Mucosa of stomach (tissue), 1 donor: ENCODE data around the gene SOX6.

Experiments used
- H3K27me3 ChIP-seq: one replicate; pipeline ENCODE4 v1.7.0; 2013; ENCODE audit warnings: mild to moderate bottlenecking, low read length; ENCODE audit not compliant: control insufficient read depth, insufficient read depth
- H3K36me3 ChIP-seq: one replicate; pipeline ENCODE4 v1.7.0; 2013; ENCODE audit warnings: low read length; ENCODE audit not compliant: control insufficient read depth, insufficient read depth
- H3K4me1 ChIP-seq: one replicate; pipeline ENCODE4 v1.7.0; 2013; ENCODE audit warnings: mild to moderate bottlenecking, low read length; ENCODE audit not compliant: control insufficient read depth, insufficient read depth
- H3K4me3 ChIP-seq: one replicate; pipeline ENCODE4 v1.7.0; 2013; ENCODE audit warnings: low read length
- H3K9ac ChIP-seq: one replicate; pipeline ENCODE4 v1.7.0; 2013; ENCODE audit warnings: mild to moderate bottlenecking, low read length, moderate library complexity
- H3K9me3 ChIP-seq: one replicate; pipeline ENCODE4 v1.7.0; 2013; ENCODE audit warnings: mild to moderate bottlenecking, low read length, moderate library complexity; ENCODE audit not compliant: control insufficient read depth
- donor health status: Pancreatic carcinoma.

Gene SOX6

DNA sequence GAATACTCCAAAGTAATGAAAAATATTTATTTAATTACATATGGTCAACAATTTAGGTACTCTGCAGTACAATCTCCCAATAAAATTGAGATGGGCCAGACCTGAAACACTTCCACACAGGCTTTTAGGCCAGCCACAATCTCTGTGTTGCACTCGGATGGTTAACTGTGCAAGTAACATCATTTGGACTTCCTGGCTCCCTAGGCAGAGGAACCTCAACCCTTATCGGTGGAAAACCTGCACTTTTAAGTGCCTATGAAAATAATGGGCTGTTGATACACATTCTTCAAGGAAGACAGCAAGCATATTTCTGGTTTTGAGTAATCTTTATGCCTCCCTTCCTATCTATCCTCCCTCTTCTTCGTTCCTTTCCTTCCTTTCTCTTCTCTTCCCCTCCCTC is 343.1 kb downstream of the SOX6 start:
- Histone ChIP-seq H3K4me3 (no peak overlapping the region), H3K36me3 (no peaks in the 10 kb centered on the region), H3K9ac (no peak overlapping the region), H3K27me3 (no peaks in the 10 kb centered on the region), H3K4me1 (no peaks in the 10 kb centered on the region), H3K9me3 (no peaks in the 10 kb centered on the region)

DNA sequence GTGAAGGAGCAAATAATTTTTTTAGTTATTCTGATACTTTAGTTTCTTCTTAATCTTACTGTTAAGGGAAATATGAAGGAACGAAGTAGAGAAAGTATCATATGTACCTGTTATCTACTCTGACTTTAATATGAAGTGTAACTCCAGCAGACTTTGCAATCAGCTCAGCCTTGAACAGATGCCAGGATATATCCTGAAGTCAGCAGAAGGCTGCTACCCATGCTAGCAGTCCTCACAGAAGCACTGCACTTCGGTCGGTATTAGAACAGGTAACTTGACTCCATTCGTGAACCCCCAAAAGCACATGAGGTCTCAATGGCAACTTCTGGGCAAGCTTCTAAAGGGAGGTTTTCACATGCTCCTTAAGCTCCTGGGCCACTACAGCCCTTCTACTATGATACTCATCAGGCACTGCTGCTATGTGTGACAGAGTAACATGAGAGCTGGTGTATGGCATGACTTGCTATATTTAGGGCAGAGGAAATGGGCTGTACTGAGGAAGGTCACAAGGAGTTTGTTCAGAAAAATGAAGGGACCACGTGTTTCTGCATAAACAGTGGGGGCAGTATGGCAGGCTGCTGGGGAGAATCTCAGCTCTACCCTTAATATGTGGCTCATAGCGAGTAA is 344.1 kb downstream of the SOX6 start:
- Histone ChIP-seq H3K9ac (no peak overlapping the region), H3K9me3 (no peaks in the 10 kb centered on the region), H3K36me3 (no peaks in the 10 kb centered on the region), H3K4me1 (no peaks in the 10 kb centered on the region), H3K4me3 (no peak overlapping the region), H3K27me3 (no peaks in the 10 kb centered on the region)

DNA sequence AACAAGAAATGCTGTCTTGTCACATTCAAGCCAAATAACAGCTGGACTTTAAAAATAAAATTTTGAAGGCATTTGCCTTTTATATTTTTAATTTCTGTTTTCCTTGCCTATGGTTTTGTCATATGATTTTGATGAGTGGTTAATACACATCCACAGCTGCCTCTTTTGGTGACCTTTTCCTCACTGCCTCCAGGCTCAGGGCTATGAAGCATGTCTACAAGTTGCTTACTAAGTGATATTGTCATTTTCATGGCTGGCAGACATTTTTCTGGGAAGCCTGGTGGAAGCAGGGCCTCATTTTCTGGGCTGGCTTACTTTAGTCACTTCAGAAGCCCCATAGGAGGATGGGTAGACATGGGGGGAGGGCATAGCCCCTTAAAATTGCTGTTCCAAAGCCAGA is 344.9 kb downstream of the SOX6 start:
- Histone ChIP-seq H3K36me3 (no peaks in the 10 kb centered on the region), H3K9ac (no peak overlapping the region), H3K4me3 (no peak overlapping the region), H3K27me3 (no peaks in the 10 kb centered on the region), H3K4me1 (no peaks in the 10 kb centered on the region), H3K9me3 (no peaks in the 10 kb centered on the region)

DNA sequence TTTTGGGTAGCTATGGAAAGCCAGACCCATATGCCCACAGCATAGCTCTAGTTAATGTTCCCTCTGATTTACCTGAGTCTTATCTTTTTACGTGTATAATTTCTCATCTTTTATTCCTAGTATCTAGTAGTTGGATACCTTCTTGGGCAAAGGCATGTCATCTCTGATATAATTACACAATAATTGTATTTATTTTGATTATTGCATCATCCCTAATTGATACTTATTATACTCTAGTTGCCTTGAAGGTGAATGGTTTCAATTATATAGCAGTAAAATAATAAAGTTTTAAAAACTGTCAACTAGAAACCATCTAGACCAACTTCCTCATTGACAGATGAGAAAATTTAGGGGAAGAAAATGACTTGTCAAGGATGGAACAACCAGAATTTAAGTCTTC is 347.3 kb downstream of the SOX6 start:
- Histone ChIP-seq H3K36me3 (no peaks in the 10 kb centered on the region), H3K4me1 (no peaks in the 10 kb centered on the region), H3K9ac (no peak overlapping the region), H3K4me3 (no peak overlapping the region), H3K27me3 (no peaks in the 10 kb centered on the region), H3K9me3 (no peaks in the 10 kb centered on the region)

DNA sequence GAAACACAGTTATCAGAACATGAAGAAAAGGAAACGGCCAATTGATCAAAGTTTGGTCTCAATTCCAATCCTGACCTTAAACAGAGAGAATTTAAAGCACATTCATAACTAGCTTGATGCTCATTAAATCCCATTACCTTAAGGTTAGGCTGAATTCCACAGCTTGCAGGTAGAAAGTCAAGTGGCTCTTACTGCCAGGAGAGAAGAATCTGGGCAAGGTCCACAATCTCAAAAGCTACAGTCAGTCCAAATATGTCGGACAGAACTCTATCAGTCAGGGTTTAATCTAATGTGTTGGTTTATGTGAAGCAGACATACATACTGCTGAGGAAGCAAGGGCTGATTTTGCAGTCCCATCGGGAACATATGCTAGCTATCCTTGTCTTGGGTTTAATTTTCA is 348.8 kb downstream of the SOX6 start:
- no peaks in the 10 kb centered on the region for H3K9me3 ChIP-seq
- H3K27me3 ChIP-seq, result no peaks in the 10 kb centered on the region
- H3K36me3 ChIP-seq, result no peaks in the 10 kb centered on the region
- H3K9ac ChIP-seq, result no peak overlapping the region
- H3K4me3 ChIP-seq, result no peak overlapping the region
- H3K4me1 ChIP-seq, result no peaks in the 10 kb centered on the region

DNA sequence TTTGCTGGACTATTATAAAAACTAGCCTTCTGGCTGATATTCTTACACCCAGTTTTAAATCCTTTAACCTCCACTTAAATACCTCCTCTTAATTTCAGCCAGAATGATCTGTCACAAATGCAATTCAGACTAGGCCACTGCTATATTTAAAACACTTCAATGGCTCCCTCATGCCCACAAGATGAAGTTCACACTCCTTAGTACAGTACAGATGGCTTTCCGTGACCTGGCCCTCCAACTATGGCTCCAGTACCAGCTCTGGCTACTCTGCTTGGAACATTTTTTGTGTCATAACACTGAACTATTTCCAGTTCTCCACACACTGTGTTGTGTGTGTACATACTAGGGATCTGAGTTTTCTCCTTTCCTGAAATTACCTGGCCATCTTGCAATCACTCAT is 353.4 kb downstream of the SOX6 start:
- Histone ChIP-seq H3K4me1 (peaks cover 7% of the 10 kb centered on the region), H3K9ac (no peak overlapping the region), H3K9me3 (no peaks in the 10 kb centered on the region), H3K27me3 (no peaks in the 10 kb centered on the region), H3K36me3 (no peaks in the 10 kb centered on the region), H3K4me3 (no peak overlapping the region)

DNA sequence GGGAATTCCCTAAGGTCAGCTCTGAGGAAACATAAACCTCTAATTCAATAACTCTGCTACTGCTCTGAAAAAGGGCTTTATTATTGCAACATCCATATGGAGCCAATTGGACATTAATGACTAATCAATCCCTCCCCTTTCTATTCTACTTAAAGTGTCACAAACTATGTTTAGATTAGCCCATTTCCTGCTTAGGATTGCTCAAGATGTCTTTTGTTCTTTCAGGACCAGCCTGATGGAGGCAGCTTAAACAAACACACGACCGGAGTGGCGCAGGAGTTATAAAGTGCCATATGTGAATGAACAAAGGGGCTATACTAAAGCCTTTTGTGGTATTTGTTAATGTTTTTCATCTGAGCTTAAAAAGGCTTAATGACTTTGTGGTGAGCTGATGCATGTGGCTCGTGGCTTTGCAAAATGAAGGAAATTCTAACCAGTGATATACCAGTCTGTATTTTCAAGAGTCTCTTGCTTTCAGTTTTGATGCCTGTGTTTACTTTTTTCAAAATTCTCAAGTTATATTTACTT is 354.4 kb downstream of the SOX6 start:
- peaks cover 7% of the 10 kb centered on the region for H3K4me1 ChIP-seq
- H3K9me3 ChIP-seq, result no peaks in the 10 kb centered on the region
- H3K4me3 ChIP-seq, result no peak overlapping the region
- no peaks in the 10 kb centered on the region for H3K36me3 ChIP-seq
- no peaks in the 10 kb centered on the region for H3K27me3 ChIP-seq
- H3K9ac ChIP-seq, result no peak overlapping the region

DNA sequence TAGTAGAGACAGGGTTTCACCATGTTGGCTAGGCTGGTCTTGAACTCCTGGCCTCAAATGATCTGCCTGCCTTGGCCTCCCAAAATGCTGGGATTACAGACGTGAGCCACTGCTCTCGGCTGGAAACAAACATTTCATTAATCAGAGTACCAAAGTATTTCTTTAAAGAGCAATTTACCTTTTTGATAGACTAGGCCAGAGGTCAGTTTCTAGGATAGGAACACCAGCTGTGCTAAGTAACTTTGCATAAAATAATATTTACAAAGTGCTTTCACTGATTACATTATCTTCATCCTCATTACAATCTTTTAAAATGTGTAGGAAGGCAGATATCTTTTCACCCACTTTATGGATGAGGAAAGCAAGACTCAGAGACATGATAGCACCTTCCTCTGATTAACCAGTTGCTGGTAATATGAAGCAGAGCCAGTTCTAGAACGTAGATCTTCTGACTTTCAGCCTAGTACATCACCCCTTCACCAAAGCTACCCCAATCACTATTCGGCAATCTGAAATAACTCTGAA is 355.2 kb downstream of the SOX6 start:
- no peak overlapping the region for H3K9ac ChIP-seq
- no peaks in the 10 kb centered on the region for H3K27me3 ChIP-seq
- H3K9me3 ChIP-seq, result no peaks in the 10 kb centered on the region
- peaks cover 7% of the 10 kb centered on the region for H3K4me1 ChIP-seq
- H3K4me3 ChIP-seq, result no peak overlapping the region
- no peaks in the 10 kb centered on the region for H3K36me3 ChIP-seq

DNA sequence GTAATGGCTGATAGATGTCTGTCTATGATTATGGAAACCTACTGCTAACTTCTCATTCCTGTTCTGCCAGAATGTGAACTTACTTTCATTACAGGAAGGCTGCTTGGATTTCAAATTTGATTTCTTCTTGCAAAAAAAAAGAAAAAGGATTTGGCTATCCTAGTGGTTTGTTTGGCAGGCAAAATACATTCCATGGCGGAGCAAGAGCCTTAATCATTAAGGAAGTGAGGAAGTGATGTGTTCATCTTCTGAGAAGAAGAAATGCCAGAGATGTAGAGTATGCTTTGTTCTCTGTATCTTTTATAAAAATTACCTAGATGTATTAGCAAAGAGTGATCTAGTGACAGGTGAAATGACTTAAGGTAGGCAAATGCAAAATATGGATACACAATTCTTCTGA is 356.3 kb downstream of the SOX6 start:
- no peak overlapping the region for H3K4me3 ChIP-seq
- no peaks in the 10 kb centered on the region for H3K27me3 ChIP-seq
- no peaks in the 10 kb centered on the region for H3K9me3 ChIP-seq
- H3K9ac ChIP-seq, result no peak overlapping the region
- peaks cover 7% of the 10 kb centered on the region for H3K4me1 ChIP-seq
- no peaks in the 10 kb centered on the region for H3K36me3 ChIP-seq

DNA sequence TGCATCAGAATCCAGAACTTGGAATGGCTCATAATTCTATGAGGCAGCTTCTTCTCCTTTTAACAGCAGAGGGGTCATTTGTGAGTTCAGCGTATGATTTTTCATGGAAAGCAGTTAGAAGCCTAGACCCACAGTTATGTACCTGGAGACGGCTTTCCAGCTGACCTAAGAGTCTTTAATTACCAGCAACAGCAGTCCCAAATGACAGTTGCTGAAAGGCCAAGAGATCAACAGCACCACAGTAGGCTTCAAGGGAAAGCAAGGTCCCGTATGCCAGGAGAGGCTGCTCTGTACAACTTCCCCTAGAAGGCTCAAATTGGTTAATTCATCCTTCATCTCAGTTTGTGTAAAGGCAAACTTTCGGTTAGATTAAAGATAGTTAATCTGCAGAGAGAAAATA is 363.0 kb downstream of the SOX6 start:
- peaks cover 16% of the 10 kb centered on the region for H3K4me1 ChIP-seq
- no peaks in the 10 kb centered on the region for H3K9me3 ChIP-seq
- no peaks in the 10 kb centered on the region for H3K27me3 ChIP-seq
- no peaks in the 10 kb centered on the region for H3K36me3 ChIP-seq
- H3K4me3 ChIP-seq, result no peak overlapping the region
- H3K9ac ChIP-seq, result no peak overlapping the region

DNA sequence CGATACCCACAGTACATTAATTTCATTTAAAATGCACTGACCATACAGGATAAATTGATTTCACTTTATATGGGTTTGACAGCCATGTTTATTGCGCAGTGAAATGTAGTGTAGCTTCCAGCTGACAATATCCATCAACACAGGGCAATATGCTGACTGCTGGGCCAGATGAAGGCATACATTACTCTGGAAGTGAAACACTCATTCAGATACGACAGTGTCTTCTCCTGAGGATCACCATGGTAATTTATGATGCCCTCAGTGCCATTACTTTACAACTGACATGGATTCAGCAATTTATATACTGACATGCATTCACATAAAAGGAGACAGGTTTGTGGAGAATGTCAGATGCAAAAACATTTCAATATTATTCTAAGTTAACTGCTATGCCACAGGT is 365.1 kb downstream of the SOX6 start:
- H3K9ac ChIP-seq, result no peak overlapping the region
- H3K9me3 ChIP-seq, result no peaks in the 10 kb centered on the region
- H3K27me3 ChIP-seq, result no peaks in the 10 kb centered on the region
- H3K36me3 ChIP-seq, result no peaks in the 10 kb centered on the region
- H3K4me1 ChIP-seq, result peaks cover 16% of the 10 kb centered on the region
- no peak overlapping the region for H3K4me3 ChIP-seq

DNA sequence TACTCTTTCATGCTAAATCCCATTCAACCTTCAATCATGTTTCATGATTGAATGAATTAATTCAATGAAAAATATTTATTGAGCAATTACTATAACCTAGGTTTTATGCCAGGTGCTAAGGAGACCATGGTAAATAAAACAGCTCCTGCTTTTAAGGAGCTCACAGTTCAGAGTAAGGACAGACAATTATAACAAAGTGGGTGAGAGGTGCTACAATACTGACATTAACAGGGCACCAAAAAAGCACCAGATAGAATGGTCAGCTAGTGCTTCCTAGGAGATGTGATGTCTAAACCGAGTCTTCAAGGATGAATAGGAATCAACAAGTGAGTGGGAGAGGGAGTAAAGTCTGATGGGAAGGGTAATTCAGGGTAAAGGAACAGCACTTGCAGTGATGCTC is 366.7 kb downstream of the SOX6 start:
- H3K27me3 ChIP-seq, result no peaks in the 10 kb centered on the region
- H3K36me3 ChIP-seq, result no peaks in the 10 kb centered on the region
- H3K4me3 ChIP-seq, result no peak overlapping the region
- H3K9me3 ChIP-seq, result no peaks in the 10 kb centered on the region
- peaks cover 16% of the 10 kb centered on the region for H3K4me1 ChIP-seq
- H3K9ac ChIP-seq, result no peak overlapping the region
